Tibial nerve (tissue), 3 donors: ENCODE measurements around the gene GAA.

Experiments used
- CTCF ChIP-seq, 5 experiments: fragments of 200-600 bp in 3 of 5; fragments of 450-650 bp in 2 of 5; sonication (generic) in 3 of 5; IDR thresholded peaks; one replicate each; pipeline ENCODE4 v1.5.1; 2016 to 2019; ENCODE audit warnings: antibody characterized with exemption in 5 of 5, mild to moderate bottlenecking in 3 of 5, moderate library complexity in 2 of 5
- POLR2A ChIP-seq, 2 donors: fragments of 450-650 bp; IDR thresholded peaks; one replicate each; pipeline ENCODE4 v1.6.1; 2017; ENCODE audit warnings: antibody characterized with exemption in 2 of 2, mild to moderate bottlenecking in 2 of 2, moderate library complexity in 2 of 2

GRCh38 chr17:80113033-80113484 is 11.7 kb downstream of the GAA start:
- TF ChIP-seq CTCF (IDR thresholded peaks at IDR 0.05) (no peak), POLR2A (IDR thresholded peaks at IDR 0.05) (no peak)
